ENCODE data around the gene WEE2. TPM values are rescaled to one million over a fixed set of nuclear protein-coding genes. Genes with fewer than 3 reads are reported as not detected.

The WEE2 gene
- total RNA-seq, 4 donors from 2014 or later, result 0.07 TPM; not detected in 3

DNA sequence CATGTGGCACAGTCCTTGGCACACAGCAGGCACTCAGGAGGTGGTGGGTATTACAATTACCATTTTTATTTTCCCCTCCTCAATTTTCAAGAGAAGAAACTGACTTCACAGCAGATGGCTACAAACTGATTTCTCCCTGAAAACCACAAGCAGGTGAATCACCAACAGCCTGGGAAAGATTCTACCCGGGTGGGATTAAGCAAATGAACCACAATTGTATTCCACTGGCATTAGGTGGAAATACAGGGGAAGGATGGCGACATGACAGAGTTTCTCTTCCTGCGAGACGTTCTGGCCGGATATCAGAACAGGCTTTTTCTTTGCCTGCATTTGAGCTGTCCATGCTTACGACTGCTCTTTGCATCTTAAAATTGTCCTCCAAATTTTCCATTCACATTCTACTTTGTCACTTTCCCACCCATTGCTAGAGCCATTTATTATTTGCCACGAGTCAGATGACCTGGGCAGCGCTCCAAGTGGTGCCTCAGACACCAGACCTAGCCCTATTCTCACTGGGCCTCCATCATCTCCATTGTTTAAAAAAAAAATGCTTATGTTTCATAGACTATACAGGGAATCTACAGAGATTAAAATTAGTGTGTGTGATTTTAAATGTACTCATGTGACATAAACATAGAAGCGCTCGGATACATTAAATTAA is 10.8 kb upstream of the WEE2 start:
- intact Hi-C loops (cut with DNase I; ENCODE audit: low total_unique reads), result no loop called here
- no peaks in the 10 kb centered on the region for H3K27me3 ChIP-seq
- no peak for DNase-seq
- H3K36me3 ChIP-seq, result no peaks in the 10 kb centered on the region
- no peak for TF ChIP-seq POLR2A (IDR thresholded peaks at IDR 0.05)
- TF ChIP-seq, protein P1, sequence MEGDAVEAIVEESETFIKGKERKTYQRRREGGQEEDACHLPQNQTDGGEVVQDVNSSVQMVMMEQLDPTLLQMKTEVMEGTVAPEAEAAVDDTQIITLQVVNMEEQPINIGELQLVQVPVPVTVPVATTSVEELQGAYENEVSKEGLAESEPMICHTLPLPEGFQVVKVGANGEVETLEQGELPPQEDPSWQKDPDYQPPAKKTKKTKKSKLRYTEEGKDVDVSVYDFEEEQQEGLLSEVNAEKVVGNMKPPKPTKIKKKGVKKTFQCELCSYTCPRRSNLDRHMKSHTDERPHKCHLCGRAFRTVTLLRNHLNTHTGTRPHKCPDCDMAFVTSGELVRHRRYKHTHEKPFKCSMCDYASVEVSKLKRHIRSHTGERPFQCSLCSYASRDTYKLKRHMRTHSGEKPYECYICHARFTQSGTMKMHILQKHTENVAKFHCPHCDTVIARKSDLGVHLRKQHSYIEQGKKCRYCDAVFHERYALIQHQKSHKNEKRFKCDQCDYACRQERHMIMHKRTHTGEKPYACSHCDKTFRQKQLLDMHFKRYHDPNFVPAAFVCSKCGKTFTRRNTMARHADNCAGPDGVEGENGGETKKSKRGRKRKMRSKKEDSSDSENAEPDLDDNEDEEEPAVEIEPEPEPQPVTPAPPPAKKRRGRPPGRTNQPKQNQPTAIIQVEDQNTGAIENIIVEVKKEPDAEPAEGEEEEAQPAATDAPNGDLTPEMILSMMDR (IDR thresholded peaks at IDR 0.05), result no peak
- no peak overlapping the region for H3K27ac ChIP-seq
- H3K9me3 ChIP-seq, result no peaks in the 10 kb centered on the region
- H3K4me3 ChIP-seq, result no peak overlapping the region
- H3K4me1 ChIP-seq, result no peaks in the 10 kb centered on the region

DNA sequence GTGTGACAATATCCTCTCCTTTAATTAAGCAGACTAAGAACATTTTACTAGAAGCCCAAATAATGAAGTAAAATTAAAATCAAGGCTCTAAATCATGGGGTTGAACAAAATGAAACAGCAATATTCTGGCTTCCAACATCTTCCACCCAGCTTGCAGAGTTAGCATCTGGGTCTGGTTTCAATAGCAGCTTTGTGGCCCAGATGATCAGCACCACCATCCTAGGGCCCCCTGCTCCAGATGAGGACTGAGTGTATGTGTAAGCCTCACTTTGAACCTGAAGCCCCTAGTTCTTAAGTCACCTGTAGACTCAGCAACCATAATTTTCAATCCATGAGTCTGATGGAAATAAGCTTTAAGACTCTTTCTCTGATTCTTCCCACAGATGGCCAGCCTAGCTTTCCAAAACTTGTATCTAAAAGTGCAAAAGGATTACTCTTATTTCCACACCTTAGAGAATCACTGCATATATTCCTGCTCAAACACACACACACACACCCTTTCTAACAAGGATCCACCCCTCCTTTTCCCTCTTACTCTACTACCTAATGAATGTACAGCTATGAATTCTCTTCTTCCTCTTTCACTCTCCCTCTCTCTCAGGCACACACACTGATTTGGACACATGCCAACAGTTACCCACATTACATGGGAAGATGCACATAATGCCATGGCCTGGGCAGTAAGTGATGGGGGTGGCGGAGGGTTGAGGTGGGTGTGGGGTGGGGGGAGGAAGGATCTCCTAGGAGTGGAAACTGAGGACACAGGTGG is 9.7 kb upstream of the WEE2 start:
- Histone ChIP-seq H3K4me1 (no peaks in the 10 kb centered on the region), H3K9me3 (no peaks in the 10 kb centered on the region), H3K27me3 (no peaks in the 10 kb centered on the region), H3K4me3 (no peak overlapping the region), H3K36me3 (no peaks in the 10 kb centered on the region), H3K27ac (no peak overlapping the region)
- no peak for DNase-seq
- intact Hi-C loops (cut with DNase I; ENCODE audit: low total_unique reads), result no loop called here
- TF ChIP-seq, protein P1 (IDR thresholded peaks at IDR 0.05), result no peak
- TF ChIP-seq POLR2A (IDR thresholded peaks at IDR 0.05), result no peak

DNA sequence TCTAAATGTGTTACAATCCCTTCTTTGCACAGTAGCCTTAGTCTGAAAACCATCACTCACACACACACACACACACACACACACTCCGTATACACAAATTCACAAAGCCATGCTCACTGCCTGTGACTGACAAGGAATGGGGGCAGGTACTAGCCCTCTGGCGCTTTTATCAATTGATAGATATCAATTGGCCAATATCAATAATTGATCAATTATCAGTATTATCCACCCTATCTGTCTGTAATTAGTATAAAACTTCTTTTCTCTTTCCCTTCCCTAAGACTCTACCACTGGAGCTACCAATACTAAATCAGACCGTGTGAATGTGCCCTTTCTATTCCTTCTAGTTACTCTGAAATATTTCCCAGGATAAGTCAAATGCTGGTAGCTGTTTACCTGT is 8.3 kb upstream of the WEE2 start:
- Histone ChIP-seq H3K27me3 (no peaks in the 10 kb centered on the region), H3K9me3 (no peaks in the 10 kb centered on the region), H3K27ac (no peak overlapping the region), H3K4me3 (no peak overlapping the region), H3K36me3 (no peaks in the 10 kb centered on the region), H3K4me1 (no peaks in the 10 kb centered on the region)
- intact Hi-C loops (cut with DNase I; ENCODE audit: low total_unique reads), result no loop called here
- TF ChIP-seq POLR2A (IDR thresholded peaks at IDR 0.05), result no peak
- TF ChIP-seq, protein P1 (IDR thresholded peaks at IDR 0.05), result no peak
- no peak for DNase-seq

DNA sequence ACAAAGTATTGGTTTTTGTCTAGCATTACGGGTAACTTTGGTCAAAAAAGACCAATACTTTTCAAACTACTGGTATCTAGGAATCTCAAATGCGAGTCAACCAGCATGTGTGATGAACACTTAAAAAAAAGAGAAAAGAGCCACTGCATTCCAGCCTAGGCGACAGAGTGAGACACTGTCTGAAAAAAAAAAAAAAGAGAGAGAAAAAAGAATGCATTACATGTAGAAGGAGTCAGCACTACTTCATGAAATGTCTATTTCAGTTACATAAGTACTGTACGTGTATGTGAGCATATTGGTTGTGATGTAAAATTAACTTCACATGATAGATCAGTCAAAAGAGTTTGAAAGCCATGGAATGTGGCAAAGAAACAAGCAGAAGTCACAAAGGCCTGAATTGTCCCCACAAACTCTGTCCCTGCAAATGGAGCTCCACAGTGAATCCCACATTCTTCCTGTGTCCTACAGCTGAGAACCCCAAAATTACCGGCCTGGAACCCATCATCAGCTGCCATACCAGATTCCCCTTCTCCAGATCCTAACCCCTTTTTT is 7.8 kb upstream of the WEE2 start:
- H3K4me1 ChIP-seq, result no peaks in the 10 kb centered on the region
- peak overlapping the region; percentile 76 to 85 for H3K27ac ChIP-seq

More for the DNA sequence above, 7.8 kb upstream of the WEE2 start:
- intact Hi-C loops (cut with DNase I; ENCODE audit: low total_unique reads), result no loop called here
- Histone ChIP-seq H3K36me3 (no peaks in the 10 kb centered on the region), H3K9me3 (no peaks in the 10 kb centered on the region), H3K27me3 (no peaks in the 10 kb centered on the region), H3K4me3 (peak overlapping the region in 1 of 2 donors; percentile 94)
- no peak for TF ChIP-seq POLR2A (IDR thresholded peaks at IDR 0.05)
- TF ChIP-seq, protein P1 (IDR thresholded peaks at IDR 0.05), result no peak
- DNase-seq, result no peak

Measured in uterus (tissue), 4 donors.